Endothelial cell of umbilical vein (primary cell): ENCODE measurements around the gene AATF. TPM values are rescaled to one million over a fixed set of nuclear protein-coding genes. Genes with fewer than 3 reads are reported as not detected.

ENCODE experiments used
- BruUV-seq: library from RNA; stranded (reverse); fragments of 400-500 nt; replicated peaks from 2 replicates; lab custom pipeline; 2021; lab: Mats Ljungman, UMichigan
- CTCF ChIA-PET: fragments of 300-600, 350-600 bp; sonication (Branson Sonifier 250); formaldehyde crosslinking; loops from one replicate; lab custom pipeline; 2021; ENCODE audit warnings: antibody characterized with exemption, inconsistent platforms; lab: Charles Lee
- POLR2A ChIA-PET: fragments of 300-600, 350-600 bp; sonication (Branson Sonifier 250); formaldehyde crosslinking; loops from one replicate; lab custom pipeline; 2021; ENCODE audit warnings: antibody characterized with exemption, inconsistent platforms; lab: Charles Lee
- DNase-seq: peaks from one replicate; pipeline ENCODE4 v3.0.0-alpha.2; 2011; ENCODE audit warnings: low read depth, low spot score
- FAIRE-seq: peaks from 2 replicates; lab custom pipeline; 2011; peaks lifted over from hg19 to GRCh38; lab: Jason Lieb, UNC
- H2AFZ ChIP-seq: 2 replicates; pipeline ENCODE4 v1.6.0; 2012; ENCODE audit warnings: low read depth, low read length, control low read depth, inconsistent platforms
- H3K27ac ChIP-seq: 2 replicates; pipeline ENCODE4 v1.5.1; 2011; ENCODE audit warnings: low read depth, mild to moderate bottlenecking, control low read depth, low read length, moderate library complexity; ENCODE audit not compliant: insufficient read depth
- H3K27me3 ChIP-seq, 2 experiments: 2 replicates each; pipeline versions ENCODE4 v1.6.0 to v1.6.1; 2011; ENCODE audit warnings: low read length in 2 of 2, mixed read lengths in 1 of 2; ENCODE audit not compliant: control insufficient read depth in 2 of 2, insufficient read depth in 2 of 2
- H3K36me3 ChIP-seq, 2 experiments: 2 replicates in 1 of 2; 3 replicates in 1 of 2; pipeline ENCODE4 v1.5.1; 2011; ENCODE audit warnings: low read length in 2 of 2, mild to moderate bottlenecking in 1 of 2, moderate library complexity in 1 of 2; ENCODE audit not compliant: control insufficient read depth in 2 of 2, insufficient read depth in 2 of 2; ENCODE audit errors: extremely low read depth in 1 of 2
- H3K4me1 ChIP-seq: 3 replicates; pipeline ENCODE4 v1.5.1; 2011; ENCODE audit warnings: mild to moderate bottlenecking, low read length; ENCODE audit not compliant: control insufficient read depth, insufficient read depth; ENCODE audit errors: extremely low read depth
- H3K4me2 ChIP-seq: 2 replicates; pipeline ENCODE4 v1.6.1; 2011; ENCODE audit warnings: low read length, control low read depth, mixed read lengths; ENCODE audit not compliant: insufficient read depth
- H3K4me3 ChIP-seq, 3 experiments: fragments of 200-600 bp in 1 of 3; sonication (generic), shearing (Covaris generic) in 1 of 3; replicated peaks in 1 of 3; 2 replicates each; pipeline ENCODE4 v1.5.1; 2011 to 2016; ENCODE audit warnings: control low read depth in 3 of 3, low read length in 3 of 3, mild to moderate bottlenecking in 2 of 3, inconsistent platforms in 1 of 3, low read depth in 1 of 3, moderate library complexity in 1 of 3; ENCODE audit not compliant: insufficient read depth in 1 of 3
- H3K79me2 ChIP-seq: 2 replicates; pipeline ENCODE4 v1.6.0; 2012; ENCODE audit warnings: low read length, inconsistent platforms; ENCODE audit not compliant: control insufficient read depth, insufficient read depth
- H3K9ac ChIP-seq: replicated peaks from 2 replicates; pipeline ENCODE3; 2011; ENCODE audit warnings: low read length, control low read depth; ENCODE audit not compliant: insufficient read depth; ENCODE audit errors: extremely low read depth
- H3K9me1 ChIP-seq: replicated peaks from 3 replicates; pipeline ENCODE4 v1.6.0; 2011; ENCODE audit warnings: mild to moderate bottlenecking, low read length; ENCODE audit not compliant: control insufficient read depth, insufficient read depth; ENCODE audit errors: extremely low read depth
- H3K9me3 ChIP-seq: replicated peaks from 2 replicates; pipeline ENCODE4 v1.5.1; 2012; ENCODE audit warnings: low read length, inconsistent platforms; ENCODE audit not compliant: control insufficient read depth, insufficient read depth
- H4K20me1 ChIP-seq: replicated peaks from 2 replicates; pipeline ENCODE3; 2011; ENCODE audit warnings: mild to moderate bottlenecking, low read length; ENCODE audit not compliant: control insufficient read depth, insufficient read depth; ENCODE audit errors: extremely low read depth
- CTCF ChIP-seq, 2 donors: IDR thresholded peaks; 1 replicate in 1 of 2; 2 replicates in 1 of 2; pipeline ENCODE4 v1.5.1; 2011; ENCODE audit warnings: low read length in 2 of 2, mild to moderate bottlenecking in 2 of 2, moderate library complexity in 2 of 2, control low read depth in 1 of 2, inconsistent platforms in 1 of 2, low read depth in 1 of 2; ENCODE audit not compliant: insufficient read depth in 1 of 2; ENCODE audit errors: extremely low read depth in 1 of 2
- EZH2 ChIP-seq: IDR thresholded peaks from 2 replicates; pipeline ENCODE4 v1.6.1; 2012; ENCODE audit warnings: borderline replicate concordance, low read depth, mild to moderate bottlenecking, moderate library complexity, low read length, inconsistent platforms; ENCODE audit not compliant: severe bottlenecking
- FOS ChIP-seq: IDR thresholded peaks from 2 replicates; pipeline ENCODE4 v1.6.1; 2011; ENCODE audit warnings: mild to moderate bottlenecking, low read length, moderate library complexity, borderline replicate concordance; ENCODE audit not compliant: insufficient read depth
- GATA2 ChIP-seq: IDR thresholded peaks from 2 replicates; pipeline ENCODE4 v1.7.0; 2011; ENCODE audit warnings: low read depth, mild to moderate bottlenecking, moderate library complexity, mixed read lengths, low read length; ENCODE audit not compliant: insufficient read length, insufficient read depth
- JUN ChIP-seq: IDR thresholded peaks from 2 replicates; pipeline ENCODE4 v1.6.1; 2011; ENCODE audit warnings: borderline replicate concordance, low read depth; ENCODE audit not compliant: insufficient read length, insufficient read depth
- dilution Hi-C: fragments of 300-500 bp; cut with MboI; formaldehyde crosslinking; loops from one replicate; pipeline ENCODE4 v1.15.0; 2019; ENCODE audit warnings: low sequenced_read_pairs; ENCODE audit not compliant: extremely low pct_ligation_motif_present
- intact Hi-C: fragments of 100-400 bp; cut with micrococcal nuclease; formaldehyde crosslinking; loops from one replicate; pipeline ENCODE4 v1.10.0; 2022
- polyA plus RNA-seq, 4 experiments: library from polyadenylated mRNA; depleted of rRNA in 3 of 4; stranded (reverse) in 3 of 4; unstranded in 1 of 4; fragments of >200 nt; gene quantifications; 2 replicates each; pipeline versions ENCODE4 v1.2.1 to v1.2.3, GENCODE V29; 2011 to 2012; ENCODE audit warnings: missing spikeins in 1 of 4
- total RNA-seq: library from RNA; stranded (reverse); gene quantifications from 2 replicates; pipeline ENCODE4 v1.2.3, GENCODE V29; 2021
- TF ChIP-seq, protein P1 (sequence below): IDR thresholded peaks from 2 replicates; pipeline ENCODE4 v1.6.1; 2011; ENCODE audit not compliant: insufficient read depth, insufficient read length

AATF gene
- total and polyA plus RNA-seq, 2 donors (not counting 3 experiments of a cell fraction or from before 2014, with no cell fraction given): 15.7 to 47.2 TPM

DNA sequence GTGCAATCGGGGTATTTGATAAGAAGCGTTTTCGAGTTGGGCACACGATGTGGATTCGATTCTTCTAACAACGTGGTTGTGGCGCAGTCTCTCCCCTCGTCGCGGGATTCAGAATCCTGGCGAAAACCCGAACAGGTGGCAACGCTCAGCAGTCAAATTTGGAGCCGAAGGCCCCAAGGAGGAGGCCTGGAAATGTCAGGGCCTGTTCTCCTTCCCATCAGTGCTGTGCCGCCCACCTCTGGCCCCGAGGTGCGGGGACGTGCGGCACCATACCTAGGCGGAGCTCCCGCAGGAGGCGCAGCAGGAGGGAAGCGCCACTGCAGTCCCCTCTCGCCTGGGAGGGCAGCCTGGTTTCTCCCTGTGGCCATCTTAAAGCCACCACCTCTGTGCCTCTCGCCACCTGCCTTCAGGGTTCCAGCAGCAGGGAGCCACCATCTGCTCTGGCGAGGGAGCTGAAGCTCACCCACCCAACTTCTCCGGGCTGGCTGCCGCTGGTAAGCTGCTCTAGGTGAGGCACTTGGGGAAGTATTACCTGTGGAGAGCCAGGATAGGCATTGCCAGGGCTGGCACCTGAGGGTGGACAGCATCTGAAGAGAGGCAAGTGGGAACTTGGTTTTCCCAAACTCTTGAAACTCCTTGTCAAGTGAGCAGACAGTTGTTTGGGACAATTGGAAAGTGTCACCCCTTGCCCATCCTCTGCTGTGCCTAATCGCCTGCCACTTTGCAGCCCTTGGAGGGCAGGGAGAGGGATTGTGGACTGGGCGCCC, 2.6 kb upstream of the AATF start:
- Histone ChIP-seq H2AFZ (no peak overlapping the region), H3K4me3 (no peak overlapping the region), H3K36me3 (no peaks in the 10 kb centered on the region), H3K4me2 (no peak overlapping the region), H4K20me1 (no peaks in the 10 kb centered on the region), H3K27ac (no peak overlapping the region), H3K4me1 (peaks cover 21% of the 10 kb centered on the region), H3K9ac (no peak overlapping the region), H3K79me2 (peaks cover 14% of the 10 kb centered on the region), H3K27me3 (peaks cover 63 to 72% of the 10 kb centered on the region in 2 experiments), H3K9me1 (no peaks in the 10 kb centered on the region), H3K9me3 (no peaks in the 10 kb centered on the region)
- no TSS peak for BruUV-seq
- DNase-seq: no peak
- intact Hi-C loops: loop anchor here (5.0 kb wide), 1 partner anchor 344 kb away; the partner anchor contains the start of gene MRM1
- dilution Hi-C loops: no loop called here
- no peak for FAIRE-seq
- POLR2A ChIA-PET: no interaction called here
- CTCF ChIA-PET: interaction anchor here (0.5 kb wide), 1 partner anchor 22 kb away, joined by 3 read pairs; no protein-coding TSS in a partner anchor
- TF ChIP-seq CTCF (IDR thresholded peaks at IDR 0.05; ENCODE audit: extremely low read depth in 1 of 2, insufficient read depth in 1 of 2, low read depth in 1 of 2, low read length in 2 of 2) (no peak), JUN (no peak), FOS (no peak), GATA2 (no peak), EZH2 (peak; percentile 98)
- TF ChIP-seq, protein P1, sequence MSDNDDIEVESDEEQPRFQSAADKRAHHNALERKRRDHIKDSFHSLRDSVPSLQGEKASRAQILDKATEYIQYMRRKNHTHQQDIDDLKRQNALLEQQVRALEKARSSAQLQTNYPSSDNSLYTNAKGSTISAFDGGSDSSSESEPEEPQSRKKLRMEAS: no peak
